ENCODE data around the gene DYNLRB1. TPM values are rescaled to one million over a fixed set of nuclear protein-coding genes. Genes with fewer than 3 reads are reported as not detected.
A peak's percentile ranks its signal among the peaks of the same experiment; 100 is the strongest.

DYNLRB1 gene
- total and polyA plus RNA-seq, 9 of the 15 experiments (the other 6 are each of a cell fraction or from before 2014, with no cell fraction given), result 48.7 to 358 (median 121) TPM

DNA sequence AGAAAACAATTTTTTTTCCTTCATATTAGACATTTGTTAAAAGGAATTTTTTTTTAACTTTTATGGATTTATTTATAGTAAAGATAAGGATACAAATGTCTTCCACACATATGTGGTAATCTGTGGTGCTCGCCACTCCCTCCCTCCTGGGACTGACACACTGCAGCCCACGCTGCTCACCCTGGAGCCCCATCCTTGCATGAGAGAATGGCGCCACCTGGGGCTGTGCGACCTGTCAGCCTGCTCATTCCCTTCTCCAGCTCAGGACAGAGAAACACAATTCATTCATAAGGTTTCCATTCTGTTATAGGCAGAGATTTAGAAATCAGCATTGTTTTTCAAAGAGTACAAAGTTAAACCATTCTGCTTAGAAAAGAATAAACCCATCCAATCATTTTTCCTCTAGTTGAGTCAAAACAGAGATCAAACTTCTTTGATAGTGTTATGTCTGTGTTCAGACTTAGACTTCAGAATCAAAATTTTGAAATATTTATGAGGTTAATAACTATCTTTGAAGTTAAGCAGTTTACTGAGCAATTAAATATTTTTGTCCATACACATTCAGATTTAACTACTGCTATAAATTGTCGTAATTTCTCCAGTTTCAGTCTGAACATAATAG lies 42.8 kb upstream of the DYNLRB1 start (continued):
- TF ChIP-seq, protein P1, sequence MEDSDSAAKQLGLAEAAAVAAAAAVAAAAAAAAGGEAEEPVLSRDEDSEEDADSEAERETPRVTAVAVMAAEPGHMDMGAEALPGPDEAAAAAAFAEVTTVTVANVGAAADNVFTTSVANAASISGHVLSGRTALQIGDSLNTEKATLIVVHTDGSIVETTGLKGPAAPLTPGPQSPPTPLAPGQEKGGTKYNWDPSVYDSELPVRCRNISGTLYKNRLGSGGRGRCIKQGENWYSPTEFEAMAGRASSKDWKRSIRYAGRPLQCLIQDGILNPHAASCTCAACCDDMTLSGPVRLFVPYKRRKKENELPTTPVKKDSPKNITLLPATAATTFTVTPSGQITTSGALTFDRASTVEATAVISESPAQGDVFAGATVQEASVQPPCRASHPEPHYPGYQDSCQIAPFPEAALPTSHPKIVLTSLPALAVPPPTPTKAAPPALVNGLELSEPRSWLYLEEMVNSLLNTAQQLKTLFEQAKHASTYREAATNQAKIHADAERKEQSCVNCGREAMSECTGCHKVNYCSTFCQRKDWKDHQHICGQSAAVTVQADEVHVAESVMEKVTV (CRISPR knock-in tag; IDR thresholded peaks at IDR 0.05), result peak; percentile 55
- TF ChIP-seq, protein P2, sequence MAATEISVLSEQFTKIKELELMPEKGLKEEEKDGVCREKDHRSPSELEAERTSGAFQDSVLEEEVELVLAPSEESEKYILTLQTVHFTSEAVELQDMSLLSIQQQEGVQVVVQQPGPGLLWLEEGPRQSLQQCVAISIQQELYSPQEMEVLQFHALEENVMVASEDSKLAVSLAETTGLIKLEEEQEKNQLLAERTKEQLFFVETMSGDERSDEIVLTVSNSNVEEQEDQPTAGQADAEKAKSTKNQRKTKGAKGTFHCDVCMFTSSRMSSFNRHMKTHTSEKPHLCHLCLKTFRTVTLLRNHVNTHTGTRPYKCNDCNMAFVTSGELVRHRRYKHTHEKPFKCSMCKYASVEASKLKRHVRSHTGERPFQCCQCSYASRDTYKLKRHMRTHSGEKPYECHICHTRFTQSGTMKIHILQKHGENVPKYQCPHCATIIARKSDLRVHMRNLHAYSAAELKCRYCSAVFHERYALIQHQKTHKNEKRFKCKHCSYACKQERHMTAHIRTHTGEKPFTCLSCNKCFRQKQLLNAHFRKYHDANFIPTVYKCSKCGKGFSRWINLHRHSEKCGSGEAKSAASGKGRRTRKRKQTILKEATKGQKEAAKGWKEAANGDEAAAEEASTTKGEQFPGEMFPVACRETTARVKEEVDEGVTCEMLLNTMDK (IDR thresholded peaks at IDR 0.05; ENCODE audit: borderline replicate concordance, insufficient read depth, low read depth, low read length, poor library complexity, severe bottlenecking), result peak; percentile 13
- TF ChIP-seq SMARCA4 (IDR thresholded peaks at IDR 0.05), result no peak
- peak; percentile 9; the same call in 1 of the 2 replicates for TF ChIP-seq STAG1 (CRISPR knock-in tag; IDR thresholded peaks at IDR 0.05; ENCODE audit: borderline replicate concordance)

DNA sequence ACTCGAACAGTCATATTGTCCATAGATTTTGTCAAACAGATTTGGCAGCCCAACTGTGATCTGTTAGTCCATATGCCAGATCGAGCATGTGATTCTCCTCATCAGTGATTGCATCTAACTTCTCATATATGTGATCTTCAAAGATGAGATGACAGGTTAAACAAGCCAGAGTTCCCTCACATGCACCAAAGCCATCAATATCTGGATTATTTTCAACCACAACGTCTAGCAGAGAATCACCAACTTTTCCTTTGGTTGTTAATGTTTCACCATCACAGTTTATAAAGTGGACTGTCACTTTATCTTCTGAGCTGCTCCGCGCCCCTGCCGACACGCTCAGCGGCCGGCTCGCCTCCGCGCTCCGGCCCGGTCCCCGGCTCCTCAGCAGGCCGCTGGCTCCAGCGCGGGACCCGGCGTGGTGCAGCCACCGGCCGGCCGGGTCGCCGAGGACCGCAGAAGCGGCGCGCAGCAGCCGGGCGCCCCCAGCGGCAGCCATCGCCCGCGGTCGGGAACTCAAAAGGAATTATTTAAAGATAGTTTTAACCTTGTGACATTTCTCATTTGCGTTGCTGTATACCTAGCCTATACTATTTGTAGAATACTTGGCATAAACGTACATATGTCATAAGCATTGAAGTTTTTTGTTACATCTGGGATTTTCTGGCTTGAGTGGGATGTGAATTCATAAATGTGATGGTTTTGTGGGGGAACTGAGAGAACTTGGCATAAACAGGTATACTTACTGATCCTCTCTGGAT lies 40.1 kb upstream of the DYNLRB1 start:
- Histone ChIP-seq H3K9ac (ENCODE audit: insufficient read depth in 1 of 2, low read depth in 2 of 2, low read length in 2 of 2) (no peak overlapping the region), H3K27ac (ENCODE audit: extremely low read depth, low read depth, low read length) (no peak overlapping the region), H3K36me3 (ENCODE audit: control insufficient read depth, insufficient read depth, low read length) (peaks cover 68% of the 10 kb centered on the region), H3K4me2 (ENCODE audit: insufficient read depth, low read length) (no peak overlapping the region), H2AFZ (ENCODE audit: low read depth, low read length) (no peak overlapping the region), H3K9me3 (replicated peaks; ENCODE audit: control insufficient read depth, insufficient read depth, low read depth, low read length) (no peaks in the 10 kb centered on the region), H3K4me1 (replicated peaks in 1 of 2; ENCODE audit: control insufficient read depth in 2 of 2, insufficient read depth in 2 of 2, low read length in 2 of 2) (peaks cover 0 to 4% of the 10 kb centered on the region in 2 experiments; a peak in 4 of 5 replicates), H3K9me1 (ENCODE audit: control insufficient read depth, insufficient read depth, low read length) (no peaks in the 10 kb centered on the region), H3K4me3 (no peak overlapping the region), H3K27me3 (ENCODE audit: control insufficient read depth in 2 of 2, insufficient read depth in 2 of 2, low read length in 2 of 2) (no peaks in the 10 kb centered on the region), H3K79me2 (ENCODE audit: control insufficient read depth, insufficient read depth, low read length) (no peaks in the 10 kb centered on the region), H4K20me1 (replicated peaks; ENCODE audit: control insufficient read depth, insufficient read depth, low read length) (no peaks in the 10 kb centered on the region)
- in situ Hi-C loops (cut with MboI), result no loop called here
- no peak for TF ChIP-seq CBX1 (IDR thresholded peaks at IDR 0.05; ENCODE audit: low read depth)
- DNase-seq (ENCODE audit: extremely low read depth in 1 of 4, low spot score in 3 of 4), result no peak
- no TSS peak for BruUV-seq (replicated peaks)
- CTCF ChIA-PET (ENCODE audit: low intra/inter-chr PET ratio), result no interaction called here
- FAIRE-seq, result no peak
- 97% methylated on average over 36 of the region's 38 CpGs for WGBS (ENCODE audit: insufficient coverage, low coverage, missing lambda C conversion rate)
- intact Hi-C loops (cut with micrococcal nuclease), result no loop called here
- POLR2A ChIA-PET, result no interaction called here
- ATAC-seq, result no peak

Measured in K562 (cell line).